Testis (tissue), 3 donors: Measurements from ENCODE around the gene RSPRY1. TPM values are rescaled to one million over a fixed set of nuclear protein-coding genes. Genes with fewer than 3 reads are reported as not detected.

Source experiments
- DNase-seq: peaks from one replicate; pipeline ENCODE4 v3.0.0-alpha.2; 2019
- H3K27ac ChIP-seq, 2 donors: fragments of 200-600 bp; sonication (generic); one replicate each; pipeline ENCODE4 v1.5.1; 2019
- H3K27me3 ChIP-seq: fragments of 200-600 bp; sonication (generic); one replicate; pipeline ENCODE4 v1.5.1; 2019
- H3K36me3 ChIP-seq: fragments of 200-600 bp; sonication (generic); one replicate; pipeline ENCODE4 v1.5.1; 2017; ENCODE audit warnings: low read depth; ENCODE audit errors: missing control alignments
- H3K4me1 ChIP-seq: fragments of 200-600 bp; sonication (generic); one replicate; pipeline ENCODE4 v1.5.1; 2019
- H3K4me3 ChIP-seq, 2 donors: fragments of 200-600 bp; sonication (generic); one replicate each; pipeline ENCODE4 v1.5.1; 2017 to 2019
- H3K9me3 ChIP-seq: fragments of 200-600 bp; sonication (generic); one replicate; pipeline ENCODE4 v1.5.1; 2017
- POLR2A ChIP-seq: fragments of 450-650 bp; IDR thresholded peaks from one replicate; pipeline ENCODE4 v1.6.1; 2017; ENCODE audit warnings: antibody characterized with exemption, mild to moderate bottlenecking, moderate library complexity
- WGBS, 2 donors: methylation state at CpG; one replicate each; pipeline ENCODE4 v1.1.5; 2018; 5-methylcytosine and 5-hydroxymethylcytosine counted together
- intact Hi-C: fragments of 100-400 bp; cut with DNase I; formaldehyde crosslinking; loops from one replicate; pipeline ENCODE4 v1.15.1; 2023; ENCODE audit warnings: low total_unique reads
- polyA plus RNA-seq: library from polyadenylated mRNA; stranded (reverse); fragments of 350-450 nt; fragmentation: Illumina TruSeq; extraction: RNeasy Lipid Tissue Mini Kit (QIAGEN cat#74804); gene quantifications from one replicate; pipeline ENCODE4 v1.2.3, GENCODE V29; 2014; ENCODE audit warnings: low read depth, low replicate concordance; ENCODE audit not compliant: insufficient read depth
- total RNA-seq, 2 donors: library from RNA; depleted of rRNA; stranded (reverse); fragments of >200 nt; gene quantifications; one replicate each; pipeline ENCODE4 v1.2.3, GENCODE V29; 2016
- TF ChIP-seq, protein P1 (sequence below), 3 experiments: fragments of 450-650 bp in 2 of 3; fragments of 200-600 bp in 1 of 3; sonication (generic) in 1 of 3; IDR thresholded peaks; one replicate each; pipeline ENCODE4 v1.5.1; 2016 to 2019; ENCODE audit warnings: antibody characterized with exemption in 3 of 3, mild to moderate bottlenecking in 2 of 3, moderate library complexity in 1 of 3

The RSPRY1 gene
- total and polyA plus RNA-seq, 3 donors from 2014 or later, result 53.0 to 81.2 (median 73.3) TPM

- no peak for DNase-seq
- intact Hi-C loops, result no loop called here
- H3K36me3 ChIP-seq, result no peaks in the 10 kb centered on the region
- peaks cover 6% of the 10 kb centered on the region for H3K4me1 ChIP-seq
- TF ChIP-seq, protein P1, sequence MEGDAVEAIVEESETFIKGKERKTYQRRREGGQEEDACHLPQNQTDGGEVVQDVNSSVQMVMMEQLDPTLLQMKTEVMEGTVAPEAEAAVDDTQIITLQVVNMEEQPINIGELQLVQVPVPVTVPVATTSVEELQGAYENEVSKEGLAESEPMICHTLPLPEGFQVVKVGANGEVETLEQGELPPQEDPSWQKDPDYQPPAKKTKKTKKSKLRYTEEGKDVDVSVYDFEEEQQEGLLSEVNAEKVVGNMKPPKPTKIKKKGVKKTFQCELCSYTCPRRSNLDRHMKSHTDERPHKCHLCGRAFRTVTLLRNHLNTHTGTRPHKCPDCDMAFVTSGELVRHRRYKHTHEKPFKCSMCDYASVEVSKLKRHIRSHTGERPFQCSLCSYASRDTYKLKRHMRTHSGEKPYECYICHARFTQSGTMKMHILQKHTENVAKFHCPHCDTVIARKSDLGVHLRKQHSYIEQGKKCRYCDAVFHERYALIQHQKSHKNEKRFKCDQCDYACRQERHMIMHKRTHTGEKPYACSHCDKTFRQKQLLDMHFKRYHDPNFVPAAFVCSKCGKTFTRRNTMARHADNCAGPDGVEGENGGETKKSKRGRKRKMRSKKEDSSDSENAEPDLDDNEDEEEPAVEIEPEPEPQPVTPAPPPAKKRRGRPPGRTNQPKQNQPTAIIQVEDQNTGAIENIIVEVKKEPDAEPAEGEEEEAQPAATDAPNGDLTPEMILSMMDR (IDR thresholded peaks at IDR 0.05), result no peak
- TF ChIP-seq POLR2A, result no peak
- no peak overlapping the region for H3K27ac ChIP-seq
- H3K9me3 ChIP-seq, result no peaks in the 10 kb centered on the region
- H3K4me3 ChIP-seq, result no peak overlapping the region
- no peaks in the 10 kb centered on the region for H3K27me3 ChIP-seq
- WGBS, 2 donors, result 56 to 88% methylated on average over 1 of the region's 1 CpG
Measured at GRCh38 chr16:57277586-57277985, 91.5 kb downstream of the RSPRY1 start.

DNA sequence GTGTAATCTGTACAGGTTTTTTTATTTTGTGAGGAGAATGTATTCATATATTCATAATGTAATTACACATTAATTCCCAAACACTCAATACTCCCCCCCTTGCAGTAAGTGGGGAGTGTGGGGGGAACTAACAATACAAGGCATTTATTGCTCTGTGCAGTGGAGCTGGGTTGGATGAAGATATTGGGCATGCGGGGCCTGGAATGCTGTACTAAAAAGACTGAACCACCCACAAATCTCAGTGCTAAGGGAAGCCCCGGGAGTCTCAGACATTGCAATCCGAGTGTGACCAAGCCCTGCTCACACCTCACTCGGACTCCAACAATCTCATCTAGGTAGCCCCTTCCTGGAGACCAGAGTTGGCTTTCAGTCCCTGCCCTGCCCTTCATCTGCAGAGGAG is 92.4 kb downstream of the RSPRY1 start:
- H3K9me3 ChIP-seq, result no peaks in the 10 kb centered on the region
- no peak for DNase-seq
- no peaks in the 10 kb centered on the region for H3K27me3 ChIP-seq
- H3K27ac ChIP-seq, result no peak overlapping the region
- no peak overlapping the region for H3K4me3 ChIP-seq
- no peaks in the 10 kb centered on the region for H3K36me3 ChIP-seq
- H3K4me1 ChIP-seq, result peaks cover 4% of the 10 kb centered on the region
- intact Hi-C loops, result no loop called here
- TF ChIP-seq POLR2A, result no peak
- TF ChIP-seq, protein P1 (IDR thresholded peaks at IDR 0.05), result no peak
- 63 to 85% methylated on average over 3 to 4 of the region's 4 CpGs for WGBS, 2 donors

DNA sequence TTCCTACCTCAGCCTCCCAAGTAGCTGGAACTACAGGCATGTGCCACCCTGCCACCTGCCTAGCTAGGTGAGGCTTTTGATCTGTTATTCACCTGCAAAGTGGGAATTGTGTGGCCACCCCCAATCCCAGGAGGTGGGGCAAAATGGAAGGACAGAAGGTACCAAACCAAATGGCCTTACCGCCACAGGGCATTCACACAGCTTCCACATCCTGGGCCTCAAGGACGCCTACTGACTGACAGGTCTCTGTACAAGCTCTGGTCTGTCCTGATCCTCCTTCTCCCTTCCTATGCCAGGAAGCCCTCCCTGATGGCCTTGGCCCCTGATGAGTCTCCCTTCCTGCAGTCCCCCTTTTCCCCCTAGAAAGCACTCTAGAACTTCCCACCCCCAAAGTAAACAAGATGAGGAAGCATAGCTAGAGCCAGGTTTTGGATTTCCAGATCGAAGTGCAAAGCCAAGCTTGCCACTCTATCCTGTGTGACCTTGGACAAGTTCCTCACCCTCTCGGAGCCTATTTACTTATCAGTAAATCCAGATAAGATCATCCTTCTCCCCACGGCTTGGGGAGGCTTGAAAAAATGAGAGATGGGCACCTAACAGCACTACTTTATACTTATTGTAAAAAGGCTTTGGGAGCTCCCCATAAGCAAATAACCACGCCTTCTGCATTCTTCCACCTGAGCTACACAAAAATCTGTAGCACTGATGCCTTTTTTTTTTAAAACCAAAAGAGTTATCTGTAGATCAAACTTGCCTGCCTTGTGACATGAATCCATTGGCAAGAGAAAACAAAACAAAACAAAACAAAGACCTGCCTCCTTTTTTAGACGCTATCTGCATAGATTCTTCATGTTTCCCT is 93.9 kb downstream of the RSPRY1 start:
- no peaks in the 10 kb centered on the region for H3K36me3 ChIP-seq
- H3K27me3 ChIP-seq, result no peaks in the 10 kb centered on the region
- TF ChIP-seq, protein P1 (IDR thresholded peaks at IDR 0.05), result no peak
- TF ChIP-seq POLR2A, result no peak
- DNase-seq, result no peak
- no peak overlapping the region for H3K4me3 ChIP-seq
- WGBS, 2 donors, result 56 to 65% methylated on average over 7 of the region's 7 CpGs
- intact Hi-C loops, result no loop called here
- no peaks in the 10 kb centered on the region for H3K9me3 ChIP-seq
- H3K4me1 ChIP-seq, result peaks cover 4% of the 10 kb centered on the region
- H3K27ac ChIP-seq, result no peak overlapping the region

- TF ChIP-seq, protein P1 (IDR thresholded peaks at IDR 0.05), result no peak
- TF ChIP-seq POLR2A, result no peak
- no peak for DNase-seq
- H3K36me3 ChIP-seq, result no peaks in the 10 kb centered on the region
- no peak overlapping the region for H3K4me3 ChIP-seq
- WGBS, 2 donors, result 86 to 91% methylated on average over 3 of the region's 3 CpGs
- no peak overlapping the region for H3K27ac ChIP-seq
- H3K9me3 ChIP-seq, result no peaks in the 10 kb centered on the region
- no peaks in the 10 kb centered on the region for H3K27me3 ChIP-seq
- no peaks in the 10 kb centered on the region for H3K4me1 ChIP-seq
- intact Hi-C loops, result no loop called here
Measured at GRCh38 chr16:57281791-57282190, 95.7 kb downstream of the RSPRY1 start.
